ENCODE data around the gene NDRG4.
"Not testable (repeated sequence)": the region's sequence is repeated elsewhere in the genome, so short reads cannot be mapped to it uniquely, and the experiment has no call there.

The NDRG4 gene

DNA sequence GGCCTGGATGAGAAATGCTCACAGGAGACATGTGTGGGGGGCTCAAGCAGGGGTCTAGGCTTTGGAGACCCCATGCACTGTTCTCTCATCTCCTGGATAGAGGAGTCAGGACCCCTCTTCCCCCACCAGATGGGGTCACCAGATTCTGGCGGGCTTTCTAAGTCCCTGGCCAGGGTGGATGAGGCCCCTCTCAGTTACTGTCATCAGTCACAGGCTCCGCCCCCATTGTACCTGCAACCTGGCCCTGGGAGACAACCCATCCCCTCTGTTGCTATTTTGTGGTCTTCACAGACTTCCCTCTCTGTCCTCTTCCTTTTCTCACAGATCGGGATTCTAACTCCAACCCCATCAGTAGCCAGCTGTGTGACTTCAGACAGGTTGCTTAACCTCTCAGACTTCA, 33.5 kb upstream of the NDRG4 start:
- no peak for DNase-seq

DNA sequence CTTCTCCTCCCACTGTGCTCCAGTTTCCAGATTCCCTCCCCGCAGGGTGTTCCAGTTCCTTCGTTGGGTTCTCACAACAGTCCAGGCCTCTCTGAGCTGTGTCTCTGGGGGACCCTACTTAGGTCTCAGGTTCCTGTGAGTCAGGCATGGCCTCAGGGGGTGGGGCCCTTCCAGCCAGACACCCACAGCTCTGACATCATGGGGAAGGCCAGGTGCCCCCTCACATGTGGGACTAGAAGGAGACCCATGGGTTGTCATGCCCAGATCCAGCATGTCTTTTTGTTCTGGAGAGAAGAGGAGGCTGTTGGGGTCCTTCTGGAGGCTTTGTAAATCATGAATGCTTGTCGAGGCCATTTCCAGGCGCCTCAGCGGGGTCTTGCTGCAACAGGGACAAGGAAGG, 32.0 kb upstream of the NDRG4 start:
- DNase-seq = no peak

DNA sequence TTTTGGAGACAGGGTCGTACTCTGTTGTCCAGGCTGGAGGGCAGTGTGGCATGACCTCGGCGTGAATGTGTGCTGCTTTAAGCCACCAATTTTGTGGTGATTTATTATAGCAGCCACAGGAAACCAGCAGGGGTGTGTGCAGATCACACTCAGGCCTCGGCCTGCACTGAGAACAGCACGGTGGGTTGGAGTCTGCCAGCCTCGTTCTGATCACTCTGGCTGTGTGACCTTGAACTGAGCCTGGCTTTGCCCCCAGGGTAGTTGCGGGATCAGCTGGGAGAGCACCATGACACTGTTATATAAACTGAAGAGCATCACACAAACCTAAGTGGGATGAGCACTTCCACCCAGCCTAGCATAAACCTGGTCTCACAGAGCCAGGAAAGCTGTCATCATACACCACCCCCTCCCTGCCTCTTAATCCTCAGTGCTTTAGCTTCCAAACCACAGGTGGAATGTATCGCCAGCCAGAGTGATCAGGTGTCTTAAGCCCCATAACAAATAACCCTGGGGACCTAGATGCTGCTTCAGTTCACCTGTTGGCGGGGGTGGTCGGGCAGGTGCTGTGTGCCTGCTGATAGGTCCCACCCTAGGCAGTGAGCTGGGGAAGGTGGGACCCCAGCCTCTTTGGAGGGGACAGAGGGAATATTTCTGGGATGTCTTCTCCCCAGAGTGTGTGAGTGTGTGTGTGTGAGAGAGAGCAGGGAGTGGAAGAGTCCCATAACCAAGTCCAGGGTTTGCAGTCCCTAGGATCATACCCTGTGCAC, 28.6 kb upstream of the NDRG4 start:
- no peak for DNase-seq

DNA sequence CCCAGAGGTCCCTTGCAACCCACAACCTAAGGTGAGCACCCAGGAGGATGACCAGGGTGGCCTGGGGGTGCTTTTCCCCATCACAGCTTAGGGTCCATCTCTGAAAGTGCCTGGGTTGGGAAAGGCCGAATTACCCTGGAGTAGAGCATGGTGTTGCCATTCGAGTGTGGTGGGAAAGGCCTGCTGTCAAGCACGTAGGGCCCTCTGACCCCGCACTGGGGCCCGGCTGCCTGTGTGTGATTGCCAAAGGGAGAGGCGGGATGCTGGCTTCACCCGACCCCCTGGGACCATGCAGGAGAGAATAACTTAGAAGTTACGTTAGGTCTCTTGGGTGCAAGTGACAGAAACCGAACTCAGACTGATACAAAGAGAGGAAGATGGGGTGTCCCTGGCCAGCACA, 27.7 kb upstream of the NDRG4 start:
- DNase-seq = no peak

DNA sequence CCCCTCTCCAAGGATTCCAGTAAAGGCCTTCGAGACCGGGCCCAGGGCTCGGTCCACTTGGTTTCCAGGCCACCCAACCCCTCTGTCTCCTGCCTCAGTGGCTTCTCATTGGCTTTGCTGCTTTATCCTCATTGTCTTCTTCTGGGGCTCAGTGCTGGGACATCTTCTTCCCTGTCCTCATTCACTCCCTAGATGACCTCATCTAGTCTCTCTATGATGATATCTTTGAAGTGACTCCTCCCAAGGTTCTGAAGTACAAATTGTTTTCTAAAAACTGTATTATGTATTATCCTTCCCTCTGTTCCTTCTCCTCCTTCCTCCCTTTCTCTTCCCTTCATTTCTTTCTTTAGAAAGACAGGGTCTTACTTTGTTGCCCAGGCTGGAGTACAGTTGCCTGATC, 27.1 kb upstream of the NDRG4 start:
- DNase-seq = no peak

DNA sequence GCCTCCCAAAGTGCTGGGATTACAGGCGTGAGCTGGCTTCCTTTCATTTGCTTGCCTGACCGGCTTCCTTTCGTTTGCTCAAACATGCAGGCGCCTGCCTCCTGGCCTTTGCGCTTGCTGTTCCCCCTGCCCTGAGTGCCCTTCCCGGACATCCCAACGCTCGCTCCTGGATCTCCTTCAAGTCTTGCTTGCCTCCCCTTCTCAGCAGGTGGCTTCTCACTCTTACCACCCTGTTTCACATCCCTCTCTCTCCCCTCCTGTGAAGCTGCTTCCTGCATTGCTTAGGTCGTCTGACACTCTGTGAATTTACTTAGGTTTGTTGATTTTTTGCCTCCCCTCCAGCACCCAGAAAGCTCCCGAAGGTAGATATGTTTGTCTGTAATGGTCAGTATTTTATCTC, 25.6 kb upstream of the NDRG4 start:
- DNase-seq = no peak

DNA sequence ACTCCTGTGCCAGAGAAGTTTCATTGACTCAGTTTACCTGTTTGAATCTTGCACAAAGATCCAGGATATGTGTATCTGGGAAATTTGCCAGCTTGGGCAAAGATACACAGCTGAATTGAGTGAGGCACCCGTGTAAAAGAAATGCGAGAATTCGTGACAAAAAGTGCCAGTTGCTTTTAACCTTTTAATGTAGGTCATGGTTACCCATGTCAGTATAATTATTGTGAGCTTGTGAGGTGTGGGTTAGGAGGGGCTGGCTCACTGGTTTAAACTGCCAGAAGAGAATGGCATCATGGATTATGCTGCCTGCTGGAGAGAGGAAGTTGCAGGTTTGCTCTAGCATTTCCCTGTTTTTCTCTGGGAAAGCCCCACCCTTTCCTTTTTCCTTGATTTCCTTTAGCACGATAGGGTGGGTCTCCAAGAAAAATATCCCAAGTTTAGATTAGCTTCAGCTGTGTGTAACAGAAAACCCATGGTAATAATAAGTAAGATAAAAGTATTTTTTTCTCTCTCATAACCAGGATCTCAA, 24.8 kb upstream of the NDRG4 start:
- DNase-seq = no peak

DNA sequence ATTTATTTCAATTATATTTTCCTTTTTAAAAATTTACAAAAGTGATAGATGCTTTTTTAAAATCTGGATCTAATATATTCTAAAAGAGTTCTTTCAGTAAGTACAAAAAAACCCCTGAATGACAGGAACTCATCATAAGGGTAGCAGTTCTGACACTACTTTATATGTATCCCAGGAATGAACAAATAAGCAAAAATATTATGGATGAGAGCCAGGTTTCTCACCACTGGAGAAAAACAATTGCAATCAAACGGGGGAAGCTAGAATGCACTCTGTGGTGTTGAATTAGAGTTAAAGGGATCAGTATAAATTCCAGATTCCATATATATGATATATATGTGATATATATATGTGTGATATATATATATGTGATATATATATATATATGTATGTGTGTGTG, 23.2 kb upstream of the NDRG4 start:
- no peak for DNase-seq

DNA sequence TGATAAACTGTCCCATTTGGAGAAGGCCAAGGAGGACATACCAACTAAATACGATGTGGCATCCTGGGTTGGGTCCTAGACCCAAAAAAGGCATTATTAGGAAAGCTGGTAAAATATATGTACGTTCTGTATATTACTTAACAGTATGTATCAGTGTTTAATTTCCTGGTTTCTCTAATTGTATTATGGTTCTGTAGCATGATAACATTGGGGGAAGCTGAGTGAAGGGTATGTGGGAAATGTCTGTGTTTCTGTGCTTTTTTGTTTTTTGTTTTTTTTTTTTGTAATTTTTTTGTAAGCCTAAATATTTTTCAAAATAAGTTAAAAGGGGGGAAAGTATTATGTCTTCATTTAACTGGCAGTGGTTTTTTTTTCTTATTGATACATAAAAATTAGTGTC, 21.5 kb upstream of the NDRG4 start:
- DNase-seq = no peak

DNA sequence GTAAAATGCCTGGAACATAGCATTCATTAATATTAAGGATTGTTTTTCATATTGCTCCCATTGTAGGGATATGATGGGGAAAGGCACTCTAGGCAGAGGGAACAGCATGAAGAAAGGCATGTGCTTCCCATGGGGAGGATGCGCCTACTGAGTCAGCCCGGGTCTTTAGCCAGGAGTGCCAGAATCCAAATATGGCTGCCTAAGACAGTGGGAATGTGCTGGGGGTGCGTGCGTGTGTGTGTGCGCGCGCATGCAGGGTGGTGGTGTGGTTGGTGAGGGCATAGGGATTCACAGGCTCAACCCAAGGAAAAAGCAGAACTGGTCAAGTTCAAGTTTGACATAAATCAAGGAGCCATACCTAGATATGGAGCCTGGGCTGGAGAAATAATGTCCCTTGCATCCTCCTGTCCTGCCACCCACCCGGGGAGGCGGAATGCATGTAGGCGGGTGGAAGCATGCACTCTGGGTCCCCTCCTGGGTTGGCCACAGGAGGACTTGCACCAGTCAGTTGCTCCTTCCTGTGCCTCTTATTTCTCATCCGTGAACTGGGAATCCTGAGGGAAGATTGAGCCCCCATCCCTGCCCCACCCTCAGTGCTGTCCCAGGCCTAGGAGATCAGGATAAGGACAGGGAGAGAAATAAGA, 18.6 kb upstream of the NDRG4 start:
- DNase-seq = no peak

DNA sequence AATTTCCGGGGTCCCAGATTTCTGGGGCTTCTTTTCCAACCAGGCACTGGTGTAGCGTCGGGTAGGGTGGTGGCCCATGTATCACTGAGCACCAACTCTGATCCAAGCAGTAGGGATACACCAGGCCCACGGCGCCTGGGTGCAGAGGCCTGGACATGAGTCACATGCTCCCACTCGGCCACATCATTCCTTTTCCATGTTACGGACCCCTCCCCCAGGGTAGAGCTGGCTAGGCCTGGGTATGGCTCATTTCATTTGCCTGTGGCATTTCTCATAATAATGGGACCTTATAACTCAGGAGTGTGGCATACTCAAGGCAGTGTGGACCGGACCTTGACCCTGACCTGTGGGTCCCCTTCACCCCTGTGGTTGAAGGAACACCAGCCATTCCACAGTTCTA, 18.0 kb upstream of the NDRG4 start:
- DNase-seq = no peak

DNA sequence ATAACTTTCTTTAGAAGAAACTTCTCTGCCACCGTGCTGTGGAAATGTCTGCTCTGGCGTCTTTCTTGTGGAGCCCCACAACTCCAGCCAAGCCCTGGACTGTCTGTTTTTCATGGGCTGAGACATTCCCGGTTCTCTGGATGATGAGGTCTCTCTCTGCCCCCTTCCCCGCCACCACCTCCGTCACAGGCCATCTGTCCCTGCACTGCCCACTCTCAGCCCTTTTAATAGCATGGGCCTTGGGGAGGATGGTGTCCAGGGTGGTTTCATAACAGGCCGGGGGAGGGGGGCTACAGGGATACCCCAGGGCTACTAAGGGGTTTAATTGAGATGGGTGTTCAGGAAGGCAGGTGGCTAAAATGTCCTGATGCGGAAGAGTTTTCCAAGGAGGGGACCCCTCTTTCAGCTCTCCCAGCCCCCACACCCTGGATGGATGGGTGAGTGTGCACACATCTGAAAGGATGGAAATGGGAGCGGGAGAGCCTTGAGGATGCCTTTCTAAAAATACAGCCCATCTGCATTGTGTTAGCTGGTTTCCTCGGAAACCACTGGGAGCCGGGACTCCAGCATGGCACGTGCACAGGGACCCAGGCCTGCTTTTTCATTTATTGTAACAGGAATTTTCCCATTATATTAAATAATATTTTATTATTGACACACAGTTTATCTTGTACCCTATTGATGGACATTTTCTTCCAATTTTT, 14.6 kb upstream of the NDRG4 start:
- DNase-seq = no peak

DNA sequence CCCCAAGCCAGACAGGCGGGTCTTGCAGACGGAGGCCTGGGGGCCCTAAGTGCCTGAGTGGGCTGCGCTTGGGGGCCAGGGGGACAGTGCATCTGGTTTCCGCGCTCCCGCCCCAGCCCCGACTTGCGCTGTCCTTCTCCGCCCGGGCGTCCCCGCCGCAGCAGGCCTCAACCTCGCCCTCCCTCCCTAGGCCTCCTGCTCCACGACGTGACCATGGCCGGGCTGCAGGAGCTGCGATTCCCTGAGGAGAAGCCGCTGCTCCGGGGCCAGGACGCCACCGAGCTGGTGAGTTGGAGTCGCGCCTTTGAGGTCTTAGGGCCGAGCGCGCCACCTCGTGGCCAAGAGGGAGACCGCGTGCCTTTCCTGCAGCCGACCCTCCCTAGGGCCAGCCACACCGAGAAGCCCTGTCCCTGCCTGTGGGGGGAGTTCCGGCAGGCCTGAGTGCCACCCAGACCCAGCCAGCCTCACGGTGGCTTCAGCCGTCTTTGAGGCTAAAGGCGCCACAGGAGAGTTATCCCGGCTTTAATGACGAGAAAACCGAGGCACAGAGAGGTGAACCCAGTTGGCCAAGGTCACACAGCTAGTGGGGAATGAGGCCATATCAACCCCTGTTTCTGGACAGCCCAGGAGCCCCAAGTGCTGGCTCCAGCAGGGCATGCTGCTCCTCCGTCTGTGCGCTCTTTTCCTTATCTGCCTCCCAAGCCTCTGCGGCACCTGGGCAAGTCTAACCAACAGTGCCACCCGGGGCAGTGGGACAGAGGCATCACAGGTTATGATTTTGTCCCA, 12.2 kb upstream of the NDRG4 start:
- DNase-seq = peak; percentile 56 to 72

DNA sequence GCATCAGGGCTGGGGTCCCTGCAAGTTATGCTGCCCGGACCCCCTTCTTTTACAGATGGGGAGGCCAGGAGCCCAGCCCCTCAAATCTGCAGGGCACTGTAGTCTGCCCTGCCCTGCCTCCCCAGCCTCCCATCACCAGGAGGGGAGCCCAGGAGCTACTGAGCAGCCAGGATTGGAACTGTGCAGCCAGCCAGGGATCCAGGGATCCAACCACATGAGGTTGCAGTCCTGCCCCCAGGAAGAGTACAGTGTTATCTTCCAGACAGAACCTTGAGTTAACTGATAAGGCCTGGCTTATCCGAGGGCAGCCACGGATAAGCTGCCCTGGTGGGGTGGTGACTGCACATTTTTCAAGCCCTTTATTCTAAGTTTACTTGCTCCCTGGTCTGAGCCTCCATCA, 11.4 kb upstream of the NDRG4 start:
- DNase-seq = no peak

DNA sequence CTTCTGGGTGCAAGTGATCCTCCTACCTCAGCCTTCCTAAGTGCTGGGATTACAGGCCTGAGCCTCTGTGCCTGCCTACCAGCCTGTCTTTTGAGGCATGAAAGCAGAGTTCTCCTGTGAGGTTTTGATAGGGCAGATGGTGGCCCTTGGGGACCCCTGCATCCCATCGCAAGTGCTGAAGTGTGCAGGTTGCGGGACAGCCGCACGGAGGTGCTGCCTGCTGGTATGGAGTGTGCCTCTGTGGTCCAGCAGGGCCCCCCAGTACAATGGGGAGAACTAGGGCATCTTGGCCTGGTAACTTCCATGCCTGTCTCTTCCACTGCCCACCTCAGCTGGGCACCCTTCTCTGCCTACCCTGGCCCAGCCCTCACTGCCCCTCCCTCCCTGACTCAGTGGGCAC, 9.9 kb upstream of the NDRG4 start:
- no peak for DNase-seq

DNA sequence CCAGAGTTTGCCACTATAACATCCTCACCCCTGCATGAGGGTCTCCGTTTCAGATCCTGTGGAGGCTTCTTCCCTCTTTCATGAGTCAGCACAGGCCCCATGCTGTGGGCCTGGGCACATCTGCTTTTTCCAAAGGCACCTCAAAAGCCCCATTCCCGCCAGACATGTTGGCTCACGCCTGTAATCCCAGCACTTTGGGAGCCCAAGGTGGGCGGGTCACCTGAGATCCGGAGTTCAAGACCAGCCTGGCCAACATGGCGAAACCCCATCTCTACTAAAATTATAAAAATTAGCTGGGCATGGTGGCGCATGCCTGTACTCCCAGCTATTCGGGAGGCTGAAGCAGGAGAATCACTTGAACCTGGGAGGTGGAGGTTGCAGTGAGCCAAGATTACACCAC, 9.4 kb upstream of the NDRG4 start:
- DNase-seq = not testable (repeated sequence)

DNA sequence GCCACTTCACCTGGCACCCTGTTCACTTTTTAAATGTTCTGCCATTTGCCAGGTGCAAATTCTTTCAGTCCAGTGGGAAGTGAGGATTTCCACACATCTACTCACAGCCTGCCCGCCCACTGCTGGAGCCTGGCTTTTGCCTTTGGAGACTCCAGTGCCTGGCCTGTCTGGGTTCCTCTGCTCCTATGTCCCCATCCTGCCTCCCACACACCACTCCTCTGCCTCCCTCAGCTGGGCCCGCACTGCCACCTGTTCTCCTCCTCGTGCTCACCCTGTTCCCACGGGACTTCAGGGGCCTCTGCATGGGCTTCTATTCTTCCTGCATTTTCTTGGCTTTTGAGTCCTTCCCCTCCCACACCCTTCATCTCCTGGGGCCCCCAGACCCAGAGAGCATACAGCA, 7.9 kb upstream of the NDRG4 start:
- DNase-seq = no peak

DNA sequence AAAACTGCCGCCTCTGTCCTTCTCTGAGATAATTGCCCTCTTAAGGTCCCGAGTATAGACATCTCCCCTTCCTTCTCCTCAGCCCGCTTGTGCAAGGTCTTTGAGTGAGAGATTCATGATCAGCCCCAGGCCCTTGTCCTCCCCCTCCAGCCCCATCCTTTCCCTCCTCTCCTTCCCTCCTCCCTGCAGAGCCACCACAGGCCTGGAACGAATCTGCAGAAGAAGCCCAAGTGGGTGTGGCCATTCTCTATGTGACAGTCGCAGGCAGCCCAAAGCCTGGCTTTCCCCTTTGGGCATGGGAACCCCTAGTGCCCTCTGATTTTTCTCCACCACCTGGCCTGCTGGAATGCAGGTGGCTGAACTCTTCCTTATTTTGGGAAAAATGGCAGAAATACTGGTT, 7.2 kb upstream of the NDRG4 start:
- no peak for DNase-seq

DNA sequence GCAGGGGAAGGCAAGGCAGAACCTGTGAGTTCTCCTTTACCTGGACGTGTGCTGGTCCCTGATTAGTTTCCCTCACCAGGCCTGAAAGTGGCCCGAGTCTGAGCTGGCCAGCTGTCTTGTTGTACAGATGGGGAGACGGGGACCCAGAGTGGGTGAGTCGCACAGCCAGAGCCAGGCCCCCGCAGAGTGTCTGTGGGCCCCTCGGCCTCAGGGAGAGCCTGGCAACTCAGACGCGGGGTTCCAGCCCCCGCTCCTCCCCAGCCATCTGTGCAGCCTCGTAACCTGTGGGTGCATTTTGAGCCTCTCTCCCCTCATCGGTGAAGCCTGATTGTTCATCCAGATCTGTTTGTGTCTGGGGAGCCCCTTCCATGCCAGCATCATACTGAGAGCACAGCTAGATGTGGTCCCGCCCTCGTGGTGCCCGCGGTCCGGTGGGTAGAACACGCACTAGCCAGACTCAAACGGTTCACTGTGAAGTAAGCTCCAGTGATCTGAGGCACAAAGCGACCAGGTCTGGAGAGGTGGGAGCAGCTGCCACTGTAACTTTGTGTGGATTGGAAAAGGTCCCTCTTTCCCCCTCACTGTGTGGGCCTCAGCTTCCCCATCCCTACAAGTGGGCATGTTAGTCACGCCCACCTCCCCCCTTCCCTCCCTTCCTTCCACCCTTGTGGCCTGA, 6.0 kb upstream of the NDRG4 start:
- no peak for DNase-seq

DNA sequence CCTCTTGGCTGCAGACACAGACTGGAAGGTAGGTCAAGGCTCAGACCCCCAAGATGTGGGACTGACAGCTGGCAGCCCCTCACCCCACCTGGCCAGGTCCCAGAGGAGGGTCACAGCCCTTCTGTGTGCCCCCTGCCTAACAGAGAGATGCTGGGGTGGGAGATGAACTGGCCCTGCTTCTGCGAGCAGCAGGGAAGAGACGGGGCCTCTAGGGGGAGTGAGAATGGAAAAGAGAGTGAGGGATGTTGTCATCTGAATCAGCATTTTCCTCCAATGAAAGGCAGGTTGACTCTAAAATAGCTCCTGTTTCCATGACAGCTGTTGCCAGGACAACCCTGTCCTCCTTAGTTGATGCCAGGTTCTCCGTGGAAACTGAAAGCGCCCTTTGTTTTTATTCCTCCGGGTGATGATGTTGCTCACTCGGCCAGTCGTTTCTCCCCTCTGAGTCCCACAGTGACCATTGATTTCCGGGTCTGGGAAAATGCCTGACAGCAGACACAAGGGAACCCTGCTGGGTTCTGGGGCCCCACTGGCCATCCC, 4.9 kb upstream of the NDRG4 start:
- DNase-seq = peak; percentile 42 to 51

DNA sequence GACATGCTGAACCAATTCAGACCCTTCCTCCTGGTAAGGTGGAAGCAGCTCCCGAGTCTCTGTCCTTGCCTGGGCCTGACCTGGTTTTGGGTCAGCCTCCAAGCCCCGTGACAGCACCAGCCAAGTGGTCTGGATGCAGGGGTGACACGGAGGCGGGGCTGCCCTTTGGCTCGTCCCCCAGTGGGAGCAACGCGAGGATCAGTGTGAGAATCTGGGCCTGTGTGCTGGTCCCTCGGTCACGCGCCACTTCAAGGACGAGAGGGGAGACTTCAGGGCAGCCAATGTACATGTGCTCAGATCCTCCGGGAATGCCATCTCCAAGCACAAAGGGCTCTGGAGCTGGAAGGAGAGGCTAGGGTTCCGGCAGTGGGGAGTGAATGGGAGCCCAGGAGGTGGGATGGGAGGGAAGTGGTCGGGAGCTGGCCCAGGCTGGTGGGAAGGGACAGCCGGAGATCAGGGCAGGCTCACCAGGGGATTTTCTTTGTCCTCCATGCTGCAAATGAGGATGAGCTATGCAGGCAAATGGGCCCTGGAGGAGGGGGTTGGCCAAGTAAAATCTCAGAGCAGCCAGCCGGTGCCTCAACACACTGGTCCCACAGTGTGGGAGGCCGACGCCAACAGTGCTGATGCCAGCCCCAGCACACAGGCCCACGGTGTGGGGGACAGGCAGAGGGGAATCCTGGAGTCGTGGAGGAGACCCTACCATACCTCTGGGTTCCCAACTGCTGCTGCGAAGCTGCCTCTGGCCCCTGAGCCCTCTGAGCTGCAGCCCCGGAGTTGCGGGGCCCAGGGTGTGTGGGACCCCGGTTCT, 4.2 kb upstream of the NDRG4 start:
- DNase-seq = no peak
